Mammary epithelial cell (primary cell): ENCODE results near the gene NRL.

Experiments used
- CTCF ChIP-seq, 2 donors: IDR thresholded peaks in 1 of 2; conservative IDR thresholded peaks in 1 of 2; 2 replicates each; pipeline ENCODE4 v1.5.1; 2011 to 2012; ENCODE audit warnings: inconsistent platforms in 2 of 2, low read length in 2 of 2, mild to moderate bottlenecking in 2 of 2, control low read depth in 1 of 2, low read depth in 1 of 2; ENCODE audit not compliant: insufficient read depth in 1 of 2; ENCODE audit errors: extremely low read depth in 1 of 2
- EZH2 ChIP-seq: IDR thresholded peaks from 2 replicates; pipeline ENCODE4 v1.6.1; 2012; ENCODE audit warnings: low read length, inconsistent platforms, borderline replicate concordance

GRCh38 chr14:24130380-24130716 is 15.6 kb upstream of the NRL start, which contains the start of gene FITM1:
- TF ChIP-seq CTCF (conservative IDR thresholded peaks at IDR 0.05 in 1 of 2, IDR thresholded peaks at IDR 0.05 in 1 of 2; ENCODE audit: extremely low read depth in 1 of 2, insufficient read depth in 1 of 2, low read depth in 1 of 2, low read length in 2 of 2) (no peak), EZH2 (no peak)
